BLaER1 treated with 17β-estradiol and CSF1 and Interleukin-3, amounts not matched to agents 10 nM and 100 nM (cell line): ENCODE results near the gene PDE4C.

Experiments
- H3K27ac ChIP-seq, 11 experiments: shearing (Covaris generic); formaldehyde crosslinking; 2 replicates each; pipeline ENCODE4 v1.8.1; 2022
- H3K27me3 ChIP-seq, 11 experiments: shearing (Covaris generic); formaldehyde crosslinking; 2 replicates each; pipeline ENCODE4 v1.8.1; 2022
- H3K36me3 ChIP-seq, 11 experiments: shearing (Covaris generic); formaldehyde crosslinking; 2 replicates each; pipeline ENCODE4 v1.8.1; 2022
- H3K4me1 ChIP-seq, 10 experiments: shearing (Covaris generic); formaldehyde crosslinking; 2 replicates each; pipeline ENCODE4 v1.8.1; 2022
- H3K4me2 ChIP-seq, 11 experiments: shearing (Covaris generic); formaldehyde crosslinking; 2 replicates each; pipeline ENCODE4 v1.8.1; 2022
- H3K4me3 ChIP-seq, 10 experiments: shearing (Covaris generic); formaldehyde crosslinking; 2 replicates each; pipeline ENCODE4 v1.8.1; 2022
- H3K9ac ChIP-seq, 11 experiments: shearing (Covaris generic); formaldehyde crosslinking; 2 replicates each; pipeline ENCODE4 v1.8.1; 2022
- H3K9me3 ChIP-seq, 11 experiments: shearing (Covaris generic); formaldehyde crosslinking; replicated peaks in 1 of 11; 2 replicates each; pipeline ENCODE4 v1.8.1; 2022
- H4K20me1 ChIP-seq, 11 experiments: shearing (Covaris generic); formaldehyde crosslinking; 2 replicates each; pipeline ENCODE4 v1.8.1; 2022
- Cebpa-rat ChIP-seq, 11 experiments: shearing (Covaris generic); IDR thresholded peaks; 2 replicates each; pipeline ENCODE4 v1.8.1; 2022

The PDE4C gene

DNA sequence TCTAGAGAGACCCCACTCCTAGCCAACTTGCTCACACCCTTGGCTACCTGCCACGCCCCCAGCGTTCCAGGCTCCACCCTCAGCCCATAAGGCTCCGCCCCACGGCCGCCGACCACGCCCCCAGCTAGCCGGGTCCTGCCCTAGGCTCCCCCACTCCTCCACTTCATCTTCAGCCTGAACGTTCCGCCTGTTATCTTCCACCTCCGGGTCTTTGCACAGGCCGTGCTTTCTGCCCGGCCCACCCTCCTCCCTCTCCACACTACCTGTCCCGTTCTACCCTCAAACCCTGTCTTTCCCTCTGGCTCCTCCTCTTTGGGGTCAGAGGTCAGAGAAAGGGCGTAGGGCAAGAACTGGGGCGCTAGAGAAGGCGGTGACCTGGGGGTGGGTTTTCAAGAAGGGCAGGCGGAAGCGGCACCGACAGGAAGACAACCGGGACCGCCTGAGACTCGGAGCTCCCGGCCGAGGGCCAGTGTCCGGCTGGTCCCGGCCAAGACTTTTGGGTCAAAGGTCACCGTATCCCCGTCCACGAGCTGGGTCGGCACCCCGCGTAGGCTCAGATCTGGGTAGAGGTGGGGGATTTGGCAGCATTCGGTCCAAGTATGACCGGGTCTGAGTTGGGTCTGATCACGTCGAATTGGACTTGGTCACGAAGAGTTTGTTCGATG lies 2.2 kb downstream of the PDE4C start:
- H3K4me2 ChIP-seq: peak overlapping the region in 7 of 11 experiments; percentile 64 to 89 (median 86); a peak in 10 of 22 replicates
- peaks cover 26 to 38% (median 36%) of the 10 kb centered on the region in 11 experiments for H3K27me3 ChIP-seq
- peaks cover 26 to 50% (median 45%) of the 10 kb centered on the region in 10 experiments for H3K4me1 ChIP-seq
- no peaks in the 10 kb centered on the region; a peak in 1 of 22 replicates for H3K36me3 ChIP-seq
- no peak overlapping the region for H3K9ac ChIP-seq
- peaks cover 0 to 12% (median 0%) of the 10 kb centered on the region in 11 experiments; a peak in 3 of 22 replicates for H3K9me3 ChIP-seq
- H3K27ac ChIP-seq: no peak overlapping the region
- TF ChIP-seq Cebpa-rat (IDR thresholded peaks at IDR 0.05): no peak
- no peak overlapping the region for H3K4me3 ChIP-seq
- H4K20me1 ChIP-seq: peaks cover 0 to 17% (median 0%) of the 10 kb centered on the region in 11 experiments; a peak in 4 of 22 replicates

DNA sequence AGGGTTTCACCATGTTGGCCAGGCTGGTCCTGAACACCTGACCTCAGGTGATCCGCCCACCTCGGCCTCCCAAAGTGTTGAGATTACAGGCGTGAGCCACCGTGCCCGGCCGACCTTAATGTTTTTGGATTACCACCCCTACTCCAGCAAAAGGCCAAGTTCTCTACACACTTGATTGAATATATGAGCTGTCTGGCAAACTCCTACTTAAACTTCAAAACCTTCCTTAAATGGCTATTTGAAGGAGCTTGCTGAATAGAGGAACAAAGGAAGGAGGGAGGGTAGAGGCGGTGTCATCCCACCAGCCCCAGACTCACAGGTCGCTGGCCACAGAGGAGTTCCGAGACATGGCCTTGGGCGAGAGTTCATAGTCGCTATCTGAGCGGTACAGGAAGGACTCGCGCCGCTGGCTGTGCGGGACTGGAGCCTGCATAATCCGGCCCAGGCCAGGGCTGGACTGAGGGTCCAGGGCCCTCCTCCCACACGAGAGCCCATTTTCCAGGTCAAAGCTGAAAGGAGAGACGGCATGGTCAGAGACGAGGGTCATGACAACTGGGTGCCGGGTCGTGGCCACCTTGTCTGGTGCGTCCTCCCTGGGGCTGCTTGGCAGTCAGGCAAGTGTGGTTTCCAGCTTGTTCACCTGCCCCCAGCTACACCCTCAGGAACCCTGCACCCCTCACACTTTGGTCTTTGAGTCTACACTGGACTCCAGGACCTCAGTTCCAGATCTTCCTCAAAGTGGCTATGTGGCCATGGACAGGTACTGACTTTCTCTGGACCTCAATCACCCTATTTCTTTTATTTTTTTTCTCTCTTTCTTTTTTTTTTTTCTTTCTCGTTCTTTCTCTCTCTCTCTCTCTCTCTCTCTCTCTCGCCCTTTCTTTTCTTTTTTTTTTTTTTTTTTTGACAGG lies 4.2 kb downstream of the PDE4C start:
- no peak overlapping the region for H3K4me2 ChIP-seq
- H3K27ac ChIP-seq: no peak overlapping the region
- H3K27me3 ChIP-seq: peaks cover 26 to 38% (median 36%) of the 10 kb centered on the region in 11 experiments
- H3K4me1 ChIP-seq: peaks cover 18 to 33% (median 29%) of the 10 kb centered on the region in 10 experiments
- no peak for TF ChIP-seq Cebpa-rat (IDR thresholded peaks at IDR 0.05)
- H4K20me1 ChIP-seq: peaks cover 0 to 17% (median 0%) of the 10 kb centered on the region in 11 experiments; a peak in 4 of 22 replicates
- peaks cover 0 to 12% (median 0%) of the 10 kb centered on the region in 11 experiments; a peak in 3 of 22 replicates for H3K9me3 ChIP-seq
- no peaks in the 10 kb centered on the region; a peak in 2 of 22 replicates for H3K36me3 ChIP-seq
- H3K9ac ChIP-seq: no peak overlapping the region
- H3K4me3 ChIP-seq: no peak overlapping the region

DNA sequence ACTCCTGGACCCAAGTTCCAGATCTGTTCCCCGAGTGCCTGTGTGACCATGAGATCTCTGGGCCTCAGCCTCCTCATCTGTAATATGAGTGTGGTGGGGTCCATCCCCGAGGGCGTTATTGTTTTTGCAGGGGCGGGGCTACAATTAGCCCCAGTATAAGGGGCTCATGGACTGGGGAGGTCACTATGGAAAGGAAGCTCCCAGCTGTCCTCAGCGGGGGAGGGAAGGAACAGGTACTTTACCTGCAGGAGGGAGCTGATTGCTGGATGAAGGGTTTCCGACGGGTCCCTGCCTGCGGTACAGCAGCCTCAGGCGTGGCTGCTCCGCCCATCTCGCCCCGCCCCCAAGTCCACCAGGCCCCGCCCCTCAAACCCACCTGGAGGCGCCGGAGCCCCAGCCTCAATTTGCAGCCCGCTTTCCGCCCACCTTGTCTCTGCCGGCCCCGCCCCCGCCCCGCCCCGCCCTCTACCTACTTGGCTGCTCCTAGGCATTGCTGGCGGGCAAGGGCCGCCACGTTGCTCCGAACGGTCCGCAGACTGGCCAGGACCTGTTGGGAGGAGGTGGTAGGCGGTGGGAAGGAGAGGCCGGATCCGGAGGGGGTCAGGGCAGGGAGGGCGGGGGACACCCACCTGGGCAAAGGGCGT lies 5.5 kb downstream of the PDE4C start:
- Histone ChIP-seq H3K27ac (no peak overlapping the region), H3K36me3 (no peaks in the 10 kb centered on the region; a peak in 2 of 22 replicates), H3K9ac (no peak overlapping the region), H3K4me1 (peaks cover 8 to 19% (median 16%) of the 10 kb centered on the region in 10 experiments), H3K27me3 (peaks cover 20 to 27% (median 24%) of the 10 kb centered on the region in 11 experiments), H3K4me3 (no peak overlapping the region), H4K20me1 (peaks cover 0 to 12% (median 0%) of the 10 kb centered on the region in 11 experiments; a peak in 4 of 22 replicates), H3K9me3 (peaks cover 0 to 12% (median 0%) of the 10 kb centered on the region in 11 experiments; a peak in 3 of 22 replicates), H3K4me2 (no peak overlapping the region)
- TF ChIP-seq Cebpa-rat (IDR thresholded peaks at IDR 0.05): no peak

- H3K4me1 ChIP-seq: peaks cover 2 to 13% (median 10%) of the 10 kb centered on the region in 10 experiments; a peak in 18 of 20 replicates
- H3K9ac ChIP-seq: no peak overlapping the region
- H3K4me2 ChIP-seq: no peak overlapping the region
- H3K27me3 ChIP-seq: peaks cover 13 to 20% (median 17%) of the 10 kb centered on the region in 11 experiments
- no peak for TF ChIP-seq Cebpa-rat (IDR thresholded peaks at IDR 0.05)
- peaks cover 0 to 12% (median 0%) of the 10 kb centered on the region in 11 experiments; a peak in 3 of 22 replicates for H3K9me3 ChIP-seq
- H3K27ac ChIP-seq: no peak overlapping the region
- no peak overlapping the region for H3K4me3 ChIP-seq
- no peaks in the 10 kb centered on the region; a peak in 2 of 22 replicates for H3K36me3 ChIP-seq
- peaks cover 0 to 6% (median 0%) of the 10 kb centered on the region in 11 experiments; a peak in 2 of 22 replicates for H4K20me1 ChIP-seq
Measured at GRCh38 chr19:18219911-18220631, 6.2 kb downstream of the PDE4C start.

DNA sequence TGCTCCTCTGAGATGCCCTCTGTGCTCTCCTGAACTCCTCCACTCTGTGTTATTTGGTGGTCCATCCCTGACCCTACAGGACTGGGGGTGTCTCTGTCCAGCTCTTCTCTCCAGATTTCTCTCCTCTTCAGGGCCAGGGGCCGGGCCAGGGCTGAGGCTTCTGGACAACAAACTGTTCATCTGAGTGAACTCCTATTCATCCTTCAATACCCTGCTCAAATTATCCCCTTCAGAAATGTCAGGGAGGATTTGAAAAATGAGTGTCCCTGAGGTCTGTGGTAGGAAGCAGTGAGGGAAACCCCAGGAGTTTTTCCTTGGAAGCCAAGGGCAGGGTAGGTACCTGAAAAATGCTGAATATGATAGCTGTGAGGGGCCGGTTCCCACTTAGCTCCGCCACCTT lies 7.6 kb downstream of the PDE4C start:
- Histone ChIP-seq H3K36me3 (no peaks in the 10 kb centered on the region; a peak in 2 of 22 replicates), H3K4me1 (peaks cover 0 to 12% (median 10%) of the 10 kb centered on the region in 10 experiments; a peak in 10 of 20 replicates), H4K20me1 (no peaks in the 10 kb centered on the region; a peak in 2 of 22 replicates), H3K27me3 (peaks cover 0 to 5% (median 3%) of the 10 kb centered on the region in 11 experiments; a peak in 16 of 22 replicates), H3K4me2 (no peak overlapping the region), H3K4me3 (no peak overlapping the region), H3K9ac (no peak overlapping the region), H3K27ac (no peak overlapping the region), H3K9me3 (peaks cover 0 to under 1% (median 0%) of the 10 kb centered on the region in 11 experiments; a peak in 2 of 22 replicates)
- no peak for TF ChIP-seq Cebpa-rat (IDR thresholded peaks at IDR 0.05)

GRCh38 chr19:18218159-18218558 lies 8.1 kb downstream of the PDE4C start:
- H3K27me3 ChIP-seq: peaks cover 0 to 4% (median 0%) of the 10 kb centered on the region in 11 experiments; a peak in 6 of 22 replicates
- no peaks in the 10 kb centered on the region; a peak in 2 of 22 replicates for H3K36me3 ChIP-seq
- no peaks in the 10 kb centered on the region for H3K9me3 ChIP-seq
- peaks cover 0 to 12% (median 10%) of the 10 kb centered on the region in 10 experiments; a peak in 10 of 20 replicates for H3K4me1 ChIP-seq
- no peak for TF ChIP-seq Cebpa-rat (IDR thresholded peaks at IDR 0.05)
- H4K20me1 ChIP-seq: no peaks in the 10 kb centered on the region; a peak in 2 of 22 replicates
- H3K4me2 ChIP-seq: no peak overlapping the region
- no peak overlapping the region for H3K9ac ChIP-seq
- no peak overlapping the region for H3K27ac ChIP-seq
- H3K4me3 ChIP-seq: no peak overlapping the region

DNA sequence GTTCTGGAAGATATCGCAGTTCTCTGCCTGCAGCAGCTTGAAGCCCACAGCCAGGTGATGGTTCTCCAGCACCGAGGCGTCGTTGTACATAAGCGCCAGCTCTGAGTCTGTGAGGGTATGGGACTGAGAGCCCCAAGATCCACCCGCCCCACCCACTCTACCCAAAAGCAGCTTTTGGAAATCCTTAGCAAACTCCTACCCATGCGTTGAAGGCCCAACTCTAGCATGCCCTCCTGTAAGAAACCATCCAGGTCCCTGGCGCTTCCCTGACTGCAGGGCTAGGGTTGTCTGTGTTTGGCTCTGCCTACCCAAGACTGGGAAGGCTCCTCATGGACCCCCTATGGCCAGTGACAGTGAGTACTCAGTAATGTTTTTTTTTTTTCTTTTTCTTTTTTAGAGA lies 9.4 kb downstream of the PDE4C start:
- no peak for TF ChIP-seq Cebpa-rat (IDR thresholded peaks at IDR 0.05)
- Histone ChIP-seq H3K4me2 (no peak overlapping the region), H3K27me3 (no peaks in the 10 kb centered on the region; a peak in 2 of 22 replicates), H4K20me1 (no peaks in the 10 kb centered on the region; a peak in 2 of 22 replicates), H3K4me3 (no peak overlapping the region), H3K36me3 (peaks cover 0 to 1% (median 0%) of the 10 kb centered on the region in 11 experiments; a peak in 3 of 22 replicates), H3K27ac (no peak overlapping the region), H3K9ac (no peak overlapping the region), H3K9me3 (no peaks in the 10 kb centered on the region), H3K4me1 (peaks cover 0 to 12% (median 10%) of the 10 kb centered on the region in 10 experiments; a peak in 10 of 20 replicates)
